ENCODE measurements around the gene DCDC2B. TPM values are rescaled to one million over a fixed set of nuclear protein-coding genes. Genes with fewer than 3 reads are reported as not detected.
"Not testable (repeated sequence)": the region's sequence is repeated elsewhere in the genome, so short reads cannot be mapped to it uniquely, and the experiment has no call there.

Gene DCDC2B
- total RNA-seq, 1 experiment from 2014 or later, result not detected

DNA sequence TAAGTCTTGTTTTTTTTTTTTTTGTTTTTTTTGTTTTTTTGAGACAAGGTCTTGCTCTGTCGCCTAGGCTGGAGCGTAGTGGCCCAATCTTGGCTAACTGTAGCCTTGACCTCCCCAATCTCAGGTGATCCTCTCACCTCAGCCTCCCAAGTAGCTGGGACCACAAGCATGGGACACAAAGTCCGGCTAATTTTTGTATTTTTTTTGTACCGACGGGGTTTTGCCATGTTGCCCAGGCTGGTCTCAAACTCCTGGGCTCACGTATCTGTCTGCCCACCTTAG is 48.3 kb downstream of the DCDC2B start (continued):
- TF ChIP-seq NR1H2 (CRISPR knock-in tag; IDR thresholded peaks at IDR 0.05), result no peak

GRCh38 chr1:32263236-32263593 is 54.3 kb downstream of the DCDC2B start:
- peaks cover 13% of the 10 kb centered on the region; the same call in 1 of the 2 replicates for H3K4me1 Mint-ChIP-seq
- H3K9me3 Mint-ChIP-seq; H3K27ac Mint-ChIP-seq; ATAC-seq; H3K27me3 Mint-ChIP-seq (ENCODE audit: low read depth); DNase-seq (ENCODE audit: low spot score); H3K36me3 Mint-ChIP-seq; H3K4me3 Mint-ChIP-seq: not testable (repeated sequence)
- ChIA-PET CTCF (interaction anchor here (1.0 to 1.4 kb wide), 2 partner anchors 15 to 53 kb away, joined by 3 to 8 read pairs; no protein-coding TSS in a partner anchor), POLR2A (interaction anchor here (0.7 kb wide), 1 partner anchor 70 kb away, joined by 3 read pairs; no protein-coding TSS in a partner anchor)
- TF ChIP-seq HMGA2 (CRISPR knock-in tag; IDR thresholded peaks at IDR 0.05), result 0 out of 2 replicates have a peak, but pooled peaks have one; percentile 24

DNA sequence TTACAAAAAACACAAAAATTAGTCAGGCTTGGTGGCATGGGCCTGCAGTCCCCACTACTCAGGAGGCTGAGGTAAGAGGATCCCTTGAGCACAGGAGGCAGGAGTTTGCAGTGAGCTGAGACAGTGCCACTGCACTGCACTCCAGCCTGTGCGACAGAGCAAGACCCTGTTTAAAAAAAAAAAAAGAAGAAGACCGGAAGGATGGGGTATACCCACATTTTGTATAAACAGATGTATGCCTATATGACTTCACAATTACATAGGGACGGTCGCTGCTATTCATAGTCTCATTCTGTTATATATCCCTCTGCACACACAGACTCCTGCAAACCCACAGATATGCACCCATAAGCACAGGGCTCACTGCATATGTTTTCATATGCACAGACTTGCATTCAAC is 54.9 kb downstream of the DCDC2B start:
- ATAC-seq (no peak), DNase-seq (ENCODE audit: low spot score) (no peak)
- Mint-ChIP-seq H3K4me1 (peaks cover 13% of the 10 kb centered on the region; the same call in 1 of the 2 replicates), H3K4me3 (no peak overlapping the region), H3K9me3 (peaks cover 7% of the 10 kb centered on the region), H3K27ac (no peak overlapping the region), H3K27me3 (ENCODE audit: low read depth) (no peaks in the 10 kb centered on the region), H3K36me3 (no peaks in the 10 kb centered on the region)
- ChIA-PET POLR2A (interaction anchor here (0.7 kb wide), 1 partner anchor 71 kb away, joined by 3 read pairs; no protein-coding TSS in a partner anchor), CTCF (interaction anchor here (4.1 kb wide), 1 partner anchor 15 kb away, joined by 15 read pairs; no protein-coding TSS in a partner anchor)
- TF ChIP-seq, protein P1, sequence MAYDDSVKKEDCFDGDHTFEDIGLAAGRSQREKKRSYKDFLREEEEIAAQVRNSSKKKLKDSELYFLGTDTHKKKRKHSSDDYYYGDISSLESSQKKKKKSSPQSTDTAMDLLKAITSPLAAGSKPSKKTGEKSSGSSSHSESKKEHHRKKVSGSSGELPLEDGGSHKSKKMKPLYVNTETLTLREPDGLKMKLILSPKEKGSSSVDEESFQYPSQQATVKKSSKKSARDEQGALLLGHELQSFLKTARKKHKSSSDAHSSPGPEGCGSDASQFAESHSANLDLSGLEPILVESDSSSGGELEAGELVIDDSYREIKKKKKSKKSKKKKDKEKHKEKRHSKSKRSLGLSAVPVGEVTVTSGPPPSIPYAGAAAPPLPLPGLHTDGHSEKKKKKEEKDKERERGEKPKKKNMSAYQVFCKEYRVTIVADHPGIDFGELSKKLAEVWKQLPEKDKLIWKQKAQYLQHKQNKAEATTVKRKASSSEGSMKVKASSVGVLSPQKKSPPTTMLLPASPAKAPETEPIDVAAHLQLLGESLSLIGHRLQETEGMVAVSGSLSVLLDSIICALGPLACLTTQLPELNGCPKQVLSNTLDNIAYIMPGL (CRISPR knock-in tag; IDR thresholded peaks at IDR 0.05), result no peak

Other genes with a start within 250 kb of the DCDC2B start
- gene KHDRBS1, start 195.2 kb upstream of the DCDC2B start, total RNA-seq (2021), result 254 to 264 TPM (median 256 TPM) in 3 replicates
- 18.8 to 25.8 TPM (median 23.8 TPM) in 3 replicates for gene TMEM39B, start 136.2 kb upstream of the DCDC2B start, total RNA-seq (2021)
- gene KPNA6, start 101.0 kb upstream of the DCDC2B start, total RNA-seq (2021), result 91.2 to 104 TPM (median 94.0 TPM) in 3 replicates
- 46.3 to 49.8 TPM (median 47.2 TPM) in 3 replicates for gene TXLNA, start 29.4 kb upstream of the DCDC2B start, total RNA-seq (2021)
- 29.0 to 34.4 TPM (median 29.9 TPM) in 3 replicates for gene CCDC28B, start 8.5 kb upstream of the DCDC2B start, total RNA-seq (2021)
- 4.6 to 5.2 TPM (median 4.8 TPM) in 3 replicates for gene IQCC, start 3.4 kb upstream of the DCDC2B start, total RNA-seq (2021)
- gene TMEM234, start 13.3 kb downstream of the DCDC2B start, total RNA-seq (2021), result 10.3 to 11.9 TPM (median 11.4 TPM) in 3 replicates
- gene EIF3I, start 13.3 kb downstream of the DCDC2B start, total RNA-seq (2021), result 237 to 243 TPM (median 241 TPM) in 3 replicates
- 5.4 to 7.4 TPM (median 7.1 TPM) in 3 replicates for gene FAM167B, start 38.1 kb downstream of the DCDC2B start, total RNA-seq (2021)
- gene LCK, start 42.2 kb downstream of the DCDC2B start, total RNA-seq (2021), result 51.0 to 60.5 TPM (median 57.0 TPM) in 3 replicates
- gene HDAC1, start 83.0 kb downstream of the DCDC2B start, total RNA-seq (2021), result 108 to 120 TPM (median 119 TPM) in 3 replicates
- gene MARCKSL1, start 127.1 kb downstream of the DCDC2B start, total RNA-seq (2021), result 442 to 450 TPM (median 443 TPM) in 3 replicates
- 6.7 to 10.4 TPM (median 9.4 TPM) in 3 replicates for gene FAM229A, start 153.4 kb downstream of the DCDC2B start, total RNA-seq (2021)
- gene TSSK3, start 153.4 kb downstream of the DCDC2B start, total RNA-seq (2021), result 1.2 to 2.9 TPM (median 1.7 TPM) in 3 replicates
- 42.4 to 44.3 TPM (median 43.6 TPM) in 3 replicates for gene BSDC1, start 185.4 kb downstream of the DCDC2B start, total RNA-seq (2021)